ENCODE data around the gene SMCO1.
"Not testable (repeated sequence)": the region's sequence is repeated elsewhere in the genome, so short reads cannot be mapped to it uniquely, and the experiment has no call there.

Gene SMCO1
- total RNA-seq = 0 to 0.07 reads per million in 2 donors

- no peak for DNase-seq
Measured at GRCh38 chr3:196514913-196515621, at the start of gene SMCO1. SMCO1 (minus strand) TSS chr3:196515346; CDS start chr3:196515209, 137 bp downstream.

- peak in 3 of 5 experiments; percentile 2 to 86 (median 4) for DNase-seq
Measured at GRCh38 chr3:196563721-196564225, 48.6 kb upstream of the SMCO1 start.

GRCh38 chr3:196559826-196560225, 44.7 kb upstream of the SMCO1 start:
- DNase-seq = peak in 1 of 5 experiments; percentile 39

- no peak for DNase-seq
Measured at GRCh38 chr3:196558476-196558875, 43.3 kb upstream of the SMCO1 start.

- DNase-seq = no peak
Measured at GRCh38 chr3:196557236-196557635, 42.1 kb upstream of the SMCO1 start.

GRCh38 chr3:196555295-196555694, 40.1 kb upstream of the SMCO1 start:
- no peak for DNase-seq

- no peak for DNase-seq
Measured at GRCh38 chr3:196554205-196554604, 39.1 kb upstream of the SMCO1 start.

- no peak for DNase-seq
Measured at GRCh38 chr3:196553551-196553950, 38.4 kb upstream of the SMCO1 start.

- DNase-seq = no peak
Measured at GRCh38 chr3:196552253-196552652, 37.1 kb upstream of the SMCO1 start.

GRCh38 chr3:196550172-196550571, 35.0 kb upstream of the SMCO1 start:
- DNase-seq = not testable (repeated sequence)

- DNase-seq = not testable (repeated sequence)
Measured at GRCh38 chr3:196549312-196549711, 34.2 kb upstream of the SMCO1 start.

- DNase-seq = no peak
Measured at GRCh38 chr3:196547067-196547466, 31.9 kb upstream of the SMCO1 start.

- DNase-seq = no peak
Measured at GRCh38 chr3:196546537-196546936, 31.4 kb upstream of the SMCO1 start.

GRCh38 chr3:196544491-196544992, 29.4 kb upstream of the SMCO1 start:
- DNase-seq = no peak

GRCh38 chr3:196541684-196542445, 26.7 kb upstream of the SMCO1 start:
- DNase-seq = no peak

GRCh38 chr3:196537319-196537984, 22.3 kb upstream of the SMCO1 start:
- peak; percentile 20 to 58 (median 43) for DNase-seq

GRCh38 chr3:196533260-196533681, 18.1 kb upstream of the SMCO1 start:
- DNase-seq = no peak

- no peak for DNase-seq
Measured at GRCh38 chr3:196531418-196531817, 16.3 kb upstream of the SMCO1 start.

- peak; percentile 49 to 87 (median 72) for DNase-seq
Measured at GRCh38 chr3:196528639-196529233, 13.6 kb upstream of the SMCO1 start.

GRCh38 chr3:196525141-196525540, 10.0 kb upstream of the SMCO1 start:
- no peak for DNase-seq

GRCh38 chr3:196524527-196524926, 9.4 kb upstream of the SMCO1 start:
- DNase-seq = peak in 1 of 5 experiments; percentile 56

- no peak for DNase-seq
Measured at GRCh38 chr3:196523841-196524240, 8.7 kb upstream of the SMCO1 start.
